Gastrocnemius medialis (tissue), 4 donors: Measurements from ENCODE around the gene NLRC5. TPM values are rescaled to one million over a fixed set of nuclear protein-coding genes. Genes with fewer than 3 reads are reported as not detected.

Experiments used
- ATAC-seq, 2 donors: fragments of 150-250 bp; one replicate each; pipeline ENCODE4 v1.9.1; 2016
- DNase-seq, 2 donors: peaks; one replicate each; pipeline ENCODE4 v3.0.0-alpha.2; 2019
- H3K27ac ChIP-seq, 4 donors: fragments of 200-600 bp; sonication (generic); 1 replicate in 1 of 4; 2 replicates in 3 of 4; pipeline ENCODE4 v1.5.1; 2016 to 2018; ENCODE audit warnings: mild to moderate bottlenecking in 2 of 4, moderate library complexity in 1 of 4
- H3K27me3 ChIP-seq, 3 donors: fragments of 200-600 bp; sonication (generic) in 2 of 3; 1 replicate in 1 of 3; 2 replicates in 2 of 3; pipeline versions ENCODE4 v1.5.1 to v1.6.0; 2016 to 2019; ENCODE audit warnings: mild to moderate bottlenecking in 1 of 3, moderate library complexity in 1 of 3
- H3K36me3 ChIP-seq, 2 donors: fragments of 200-600 bp; sonication (generic) in 1 of 2; one replicate each; pipeline ENCODE4 v1.5.1; 2017 to 2018
- H3K4me1 ChIP-seq, 2 donors: fragments of 200-600 bp; sonication (generic) in 1 of 2; one replicate each; pipeline ENCODE4 v1.5.1; 2016 to 2017; ENCODE audit warnings: mild to moderate bottlenecking in 2 of 2
- H3K4me3 ChIP-seq, 4 donors: fragments of 200-600 bp; sonication (generic) in 3 of 4; 1 replicate in 1 of 4; 2 replicates in 3 of 4; pipeline ENCODE4 v1.5.1; 2016 to 2019; ENCODE audit warnings: mild to moderate bottlenecking in 2 of 4
- H3K9me3 ChIP-seq, 3 donors: fragments of 200-600 bp; sonication (generic) in 2 of 3; 1 replicate in 1 of 3; 2 replicates in 2 of 3; pipeline ENCODE4 v1.5.1; 2016 to 2019
- POLR2A ChIP-seq, 2 donors: fragments of 450-650 bp; IDR thresholded peaks; one replicate each; pipeline ENCODE4 v1.6.1; 2017; ENCODE audit warnings: antibody characterized with exemption in 2 of 2, mild to moderate bottlenecking in 2 of 2, moderate library complexity in 2 of 2
- in situ Hi-C, 4 donors: fragments of 200-750 bp; cut with MboI; loops; one replicate each; pipeline versions ENCODE4 v1.15.0 to v1.8.0; 2017; ENCODE audit warnings: low sequenced_read_pairs in 4 of 4
- intact Hi-C: fragments of 100-400 bp; cut with DNase I; formaldehyde crosslinking; loops from one replicate; pipeline ENCODE4 v1.15.1; 2023; ENCODE audit warnings: low total_unique reads
- total RNA-seq, 4 donors: library from RNA; depleted of rRNA; stranded (reverse); fragments of >200 nt; gene quantifications; one replicate each; pipeline versions ENCODE4 v1.1.0 to v1.2.3, GENCODE V29; 2016
- TF ChIP-seq, protein P1 (sequence below), 5 experiments: fragments of 450-650 bp in 3 of 5; fragments of 200-600 bp in 2 of 5; sonication (generic) in 2 of 5; IDR thresholded peaks in 4 of 5; conservative IDR thresholded peaks in 1 of 5; 1 replicate in 4 of 5; 2 replicates in 1 of 5; pipeline ENCODE4 v1.5.1; 2016 to 2019; ENCODE audit warnings: antibody characterized with exemption in 5 of 5, mild to moderate bottlenecking in 3 of 5, moderate library complexity in 3 of 5

NLRC5 gene
- total RNA-seq, 4 donors from 2014 or later, result 2.5 to 9.4 (median 5.1) TPM

GRCh38 chr16:57036315-57036714, 47.0 kb downstream of the NLRC5 start:
- H3K27ac ChIP-seq, result no peak overlapping the region
- TF ChIP-seq, protein P1, sequence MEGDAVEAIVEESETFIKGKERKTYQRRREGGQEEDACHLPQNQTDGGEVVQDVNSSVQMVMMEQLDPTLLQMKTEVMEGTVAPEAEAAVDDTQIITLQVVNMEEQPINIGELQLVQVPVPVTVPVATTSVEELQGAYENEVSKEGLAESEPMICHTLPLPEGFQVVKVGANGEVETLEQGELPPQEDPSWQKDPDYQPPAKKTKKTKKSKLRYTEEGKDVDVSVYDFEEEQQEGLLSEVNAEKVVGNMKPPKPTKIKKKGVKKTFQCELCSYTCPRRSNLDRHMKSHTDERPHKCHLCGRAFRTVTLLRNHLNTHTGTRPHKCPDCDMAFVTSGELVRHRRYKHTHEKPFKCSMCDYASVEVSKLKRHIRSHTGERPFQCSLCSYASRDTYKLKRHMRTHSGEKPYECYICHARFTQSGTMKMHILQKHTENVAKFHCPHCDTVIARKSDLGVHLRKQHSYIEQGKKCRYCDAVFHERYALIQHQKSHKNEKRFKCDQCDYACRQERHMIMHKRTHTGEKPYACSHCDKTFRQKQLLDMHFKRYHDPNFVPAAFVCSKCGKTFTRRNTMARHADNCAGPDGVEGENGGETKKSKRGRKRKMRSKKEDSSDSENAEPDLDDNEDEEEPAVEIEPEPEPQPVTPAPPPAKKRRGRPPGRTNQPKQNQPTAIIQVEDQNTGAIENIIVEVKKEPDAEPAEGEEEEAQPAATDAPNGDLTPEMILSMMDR (IDR thresholded peaks at IDR 0.05 in 4 of 5, conservative IDR thresholded peaks at IDR 0.05 in 1 of 5), result no peak
- TF ChIP-seq POLR2A (IDR thresholded peaks at IDR 0.05), result no peak
- intact Hi-C loops, result no loop called here
- no peak overlapping the region for H3K4me3 ChIP-seq
- no peaks in the 10 kb centered on the region for H3K9me3 ChIP-seq
- no peaks in the 10 kb centered on the region for H3K36me3 ChIP-seq
- no peaks in the 10 kb centered on the region for H3K27me3 ChIP-seq
- in situ Hi-C loops, result loop anchor here in 1 of 4 donors (10.0 kb wide), 1 partner anchor 62 kb away; no protein-coding TSS in a partner anchor
- H3K4me1 ChIP-seq, result no peaks in the 10 kb centered on the region
- DNase-seq (no peak), ATAC-seq (no peak)

- no peak overlapping the region for H3K27ac ChIP-seq
- no peak for TF ChIP-seq POLR2A (IDR thresholded peaks at IDR 0.05)
- TF ChIP-seq, protein P1 (IDR thresholded peaks at IDR 0.05 in 4 of 5, conservative IDR thresholded peaks at IDR 0.05 in 1 of 5), result no peak
- no peaks in the 10 kb centered on the region for H3K27me3 ChIP-seq
- ATAC-seq (no peak), DNase-seq (no peak)
- no peaks in the 10 kb centered on the region for H3K4me1 ChIP-seq
- no peak overlapping the region for H3K4me3 ChIP-seq
- intact Hi-C loops (no loop called here), in situ Hi-C loops (loop anchor here in 1 of 4 donors (10.0 kb wide), 1 partner anchor 62 kb away; no protein-coding TSS in a partner anchor)
- H3K36me3 ChIP-seq, result no peaks in the 10 kb centered on the region
- no peaks in the 10 kb centered on the region for H3K9me3 ChIP-seq
These were observed 47.6 kb downstream of the NLRC5 start for GRCh38 chr16:57036945-57037344.

DNA sequence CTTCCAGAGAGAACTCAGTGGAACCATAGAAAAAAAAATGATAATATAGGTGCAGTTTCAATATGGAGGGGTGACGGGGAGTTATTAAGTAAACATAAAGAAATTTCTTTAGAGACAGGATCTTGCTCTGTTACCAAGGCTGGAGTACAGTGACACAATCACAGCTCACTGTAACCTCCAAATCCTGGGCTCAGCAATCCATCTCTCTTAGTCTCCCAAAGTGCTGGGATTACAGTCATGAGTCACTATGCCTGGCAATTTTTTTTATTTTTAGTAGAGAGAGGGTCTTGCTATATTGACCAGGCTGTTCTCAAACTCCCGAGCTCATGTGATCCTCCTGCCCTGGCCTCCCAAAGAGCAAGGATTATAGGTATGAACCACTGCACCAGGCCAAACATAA, 48.8 kb downstream of the NLRC5 start:
- ATAC-seq (no peak), DNase-seq (no peak)
- Histone ChIP-seq H3K4me3 (no peak overlapping the region), H3K9me3 (no peaks in the 10 kb centered on the region), H3K36me3 (no peaks in the 10 kb centered on the region), H3K27me3 (no peaks in the 10 kb centered on the region), H3K4me1 (no peaks in the 10 kb centered on the region), H3K27ac (no peak overlapping the region)
- intact Hi-C loops (no loop called here), in situ Hi-C loops (loop anchor here in 1 of 4 donors (10.0 kb wide), 1 partner anchor 63 kb away; no protein-coding TSS in a partner anchor)
- TF ChIP-seq, protein P1 (IDR thresholded peaks at IDR 0.05 in 4 of 5, conservative IDR thresholded peaks at IDR 0.05 in 1 of 5), result no peak
- TF ChIP-seq POLR2A (IDR thresholded peaks at IDR 0.05), result no peak

- TF ChIP-seq, protein P1 (IDR thresholded peaks at IDR 0.05 in 4 of 5, conservative IDR thresholded peaks at IDR 0.05 in 1 of 5), result no peak
- TF ChIP-seq POLR2A (IDR thresholded peaks at IDR 0.05), result no peak
- H3K4me3 ChIP-seq, result no peak overlapping the region
- no peaks in the 10 kb centered on the region for H3K4me1 ChIP-seq
- H3K27ac ChIP-seq, result peak overlapping the region in 1 of 4 donors; percentile 9
- in situ Hi-C loops, result loop anchor here in 1 of 4 donors (10.0 kb wide), 1 partner anchor 64 kb away; no protein-coding TSS in a partner anchor
- no peaks in the 10 kb centered on the region for H3K9me3 ChIP-seq
- no peaks in the 10 kb centered on the region for H3K36me3 ChIP-seq
- no peaks in the 10 kb centered on the region for H3K27me3 ChIP-seq
- DNase-seq, result no peak
- ATAC-seq, result no peak
- intact Hi-C loops, result no loop called here
These were observed 49.9 kb downstream of the NLRC5 start for GRCh38 chr16:57039148-57039812.
